Cardiac muscle cell (in vitro differentiated cells and primary cell): ENCODE data around the gene POLDIP2. TPM values are rescaled to one million over a fixed set of nuclear protein-coding genes. Genes with fewer than 3 reads are reported as not detected.

Source experiments
- DNase-seq, 2 donors: peaks; one replicate each; pipeline versions ENCODE4 v3.0.0 to v3.0.0-alpha.2; 2010 to 2017; ENCODE audit warnings: low read depth in 1 of 2, low spot score in 1 of 2
- H3K27ac ChIP-seq: fragments of 200-600 bp; sonication (generic); 2 replicates; pipeline ENCODE4 v1.5.1; 2016
- H3K27me3 ChIP-seq: fragments of 200-600 bp; sonication (generic); 2 replicates; pipeline ENCODE4 v1.6.0; 2016; ENCODE audit warnings: control low read depth
- H3K36me3 ChIP-seq: fragments of 200-600 bp; sonication (generic); 2 replicates; pipeline ENCODE4 v1.5.1; 2016; ENCODE audit warnings: control low read depth
- H3K4me1 ChIP-seq: fragments of 200-600 bp; sonication (generic); 2 replicates; pipeline ENCODE4 v1.8.1; 2017; ENCODE audit warnings: low read depth, mild to moderate bottlenecking, mixed run types
- H3K4me3 ChIP-seq: fragments of 200-600 bp; sonication (generic); 2 replicates; pipeline ENCODE4 v1.5.1; 2016; ENCODE audit warnings: mild to moderate bottlenecking
- H3K9me3 ChIP-seq: fragments of 200-600 bp; sonication (generic); 2 replicates; pipeline ENCODE4 v1.5.1; 2017; ENCODE audit warnings: low read depth, mild to moderate bottlenecking, control low read depth
- CTCF ChIP-seq: IDR thresholded peaks from 2 replicates; pipeline ENCODE4 v1.5.1; 2012; ENCODE audit warnings: low read depth, mild to moderate bottlenecking, low read length
- polyA plus RNA-seq: library from polyadenylated mRNA; unstranded; fragments of >200 nt; fragmentation: Nextera tagmentation; extraction: Ambion mirVana; gene quantifications from 2 replicates; pipeline ENCODE4 v1.2.1, GENCODE V29; 2016
- total RNA-seq: library from RNA; depleted of rRNA; stranded (reverse); fragments of >200 nt; gene quantifications from 2 replicates; pipeline ENCODE4 v1.2.3, GENCODE V29; 2016

The POLDIP2 gene
- total and polyA plus RNA-seq, 2 experiments from 2014 or later = 124 to 147 TPM

GRCh38 chr17:28333083-28333746 is 24.1 kb downstream of the POLDIP2 start:
- Histone ChIP-seq H3K4me3 (no peak overlapping the region), H3K4me1 (peaks cover 4% of the 10 kb centered on the region), H3K27me3 (no peaks in the 10 kb centered on the region), H3K36me3 (peaks cover 9% of the 10 kb centered on the region), H3K9me3 (no peaks in the 10 kb centered on the region), H3K27ac (no peak overlapping the region)
- no peak for TF ChIP-seq CTCF
- no peak for DNase-seq

- no peak for DNase-seq
- Histone ChIP-seq H3K36me3 (peaks cover 9% of the 10 kb centered on the region), H3K9me3 (no peaks in the 10 kb centered on the region), H3K27ac (no peak overlapping the region), H3K4me3 (no peak overlapping the region), H3K4me1 (peaks cover 4% of the 10 kb centered on the region), H3K27me3 (no peaks in the 10 kb centered on the region)
- TF ChIP-seq CTCF = no peak
Measured at GRCh38 chr17:28331891-28332420, 25.4 kb downstream of the POLDIP2 start.

GRCh38 chr17:28330671-28331070 is 26.7 kb downstream of the POLDIP2 start:
- peaks cover 4% of the 10 kb centered on the region for H3K4me1 ChIP-seq
- no peaks in the 10 kb centered on the region for H3K27me3 ChIP-seq
- no peaks in the 10 kb centered on the region for H3K9me3 ChIP-seq
- no peak overlapping the region for H3K4me3 ChIP-seq
- H3K27ac ChIP-seq = no peak overlapping the region
- no peak for DNase-seq
- no peak for TF ChIP-seq CTCF
- peaks cover 13% of the 10 kb centered on the region for H3K36me3 ChIP-seq

DNA sequence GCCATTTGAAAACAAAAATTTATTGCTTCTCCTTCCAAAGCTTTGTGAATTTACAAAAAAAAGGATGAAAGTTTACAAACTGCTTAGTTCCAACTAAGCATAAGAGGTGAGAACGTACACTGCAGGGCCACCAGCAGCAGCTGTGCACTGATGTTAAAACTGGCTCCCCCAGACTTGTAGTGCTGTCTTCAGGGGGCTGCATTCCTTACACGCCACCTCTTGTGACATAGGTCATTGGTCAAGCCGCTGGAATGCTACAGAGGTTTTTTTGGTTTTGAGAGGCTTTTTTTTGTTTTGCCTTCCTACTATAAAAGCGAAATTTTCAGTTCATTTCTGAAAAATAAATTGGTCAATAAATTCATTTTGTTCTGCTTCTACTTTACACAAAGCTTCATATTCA is 29.0 kb downstream of the POLDIP2 start:
- no peak overlapping the region for H3K4me3 ChIP-seq
- no peaks in the 10 kb centered on the region for H3K4me1 ChIP-seq
- peak in 1 of 2 donors; percentile 56 for DNase-seq
- H3K27me3 ChIP-seq = no peaks in the 10 kb centered on the region
- H3K36me3 ChIP-seq = peaks cover 13% of the 10 kb centered on the region
- peak overlapping the region; percentile 45 for H3K27ac ChIP-seq
- H3K9me3 ChIP-seq = no peaks in the 10 kb centered on the region
- TF ChIP-seq CTCF = no peak

DNA sequence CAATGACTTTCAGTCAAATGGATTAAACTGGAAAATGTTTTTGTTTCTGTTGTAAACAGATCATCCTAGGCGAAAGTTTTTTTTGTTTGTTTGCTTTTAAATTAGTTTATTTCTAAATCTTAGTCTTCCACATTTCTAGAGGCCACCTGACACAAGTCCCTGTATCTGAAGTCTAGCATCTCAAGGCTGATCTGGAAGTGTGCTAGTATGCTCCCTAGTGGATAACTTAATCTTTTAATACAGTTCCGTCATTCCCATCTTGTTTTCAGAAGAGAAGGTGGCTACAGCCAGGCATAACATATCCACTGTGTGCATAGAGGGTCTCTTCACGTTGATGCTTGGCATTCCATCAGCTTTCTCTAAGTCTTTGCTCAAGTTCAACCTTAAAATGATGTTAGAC is 29.6 kb downstream of the POLDIP2 start:
- Histone ChIP-seq H3K27ac (peak overlapping the region; percentile 45), H3K4me3 (no peak overlapping the region), H3K9me3 (no peaks in the 10 kb centered on the region), H3K36me3 (peaks cover 13% of the 10 kb centered on the region), H3K27me3 (no peaks in the 10 kb centered on the region), H3K4me1 (no peaks in the 10 kb centered on the region)
- no peak for TF ChIP-seq CTCF
- DNase-seq = no peak
